K562 (cell line): Measurements from ENCODE around the gene RUVBL1.

Source experiments
- CBFB ChIP-seq: sonication (generic); formaldehyde crosslinking; IDR thresholded peaks from 2 replicates; pipeline ENCODE4 v1.4.0; 2020; ENCODE audit warnings: mild to moderate bottlenecking, missing genetic modification reagents
- CTCF ChIP-seq, 3 experiments: IDR thresholded peaks in 2 of 3; conservative IDR thresholded peaks in 1 of 3; 2 replicates each; pipeline ENCODE4 v1.5.1; 2011 to 2012; ENCODE audit warnings: low read length in 3 of 3, mild to moderate bottlenecking in 3 of 3, control low read depth in 2 of 3, improper control_type of control experiment in 1 of 3, inconsistent platforms in 1 of 3, low read depth in 1 of 3, mixed read lengths in 1 of 3, moderate library complexity in 1 of 3; ENCODE audit not compliant: insufficient read depth in 2 of 3

DNA sequence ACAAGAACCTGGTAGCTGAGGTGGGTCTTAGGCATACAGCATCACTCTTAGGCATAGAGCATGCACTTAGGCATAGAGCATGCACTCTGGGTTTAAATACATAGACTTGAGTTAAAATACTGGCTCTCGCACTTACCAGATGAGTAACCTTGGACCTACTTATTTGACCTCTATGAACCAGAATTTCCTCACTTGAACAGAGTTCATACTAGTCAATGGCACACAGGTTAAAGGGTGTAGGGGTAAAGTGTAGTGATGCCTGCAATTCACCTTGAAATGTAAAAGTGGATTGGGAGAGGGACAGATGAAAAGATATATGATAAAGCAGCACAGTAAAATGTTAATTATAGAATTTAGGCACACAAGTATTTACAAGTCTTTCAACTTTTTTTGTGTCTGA lies 1.6 kb downstream of the RUVBL1 start:
- TF ChIP-seq CTCF (IDR thresholded peaks at IDR 0.05 in 2 of 3, conservative IDR thresholded peaks at IDR 0.05 in 1 of 3; ENCODE audit: insufficient read depth in 2 of 3, low read depth in 1 of 3, low read length in 3 of 3) (no peak), CBFB (CRISPR knock-in tag) (no peak)
